Hepatocyte (in vitro differentiated cells): Measurements from ENCODE around the gene FUT6.
"Not testable (repeated sequence)": the region's sequence is repeated elsewhere in the genome, so short reads cannot be mapped to it uniquely, and the experiment has no call there.

Experiments
- EZH2 ChIP-seq: fragments of 200-600 bp; sonication (generic); IDR thresholded peaks from 2 replicates; pipeline ENCODE4 v1.6.1; 2016; ENCODE audit warnings: antibody characterized with exemption, mild to moderate bottlenecking, borderline replicate concordance
- EZH2phosphoT487 ChIP-seq: fragments of 200-600 bp; sonication (generic); IDR thresholded peaks from one replicate; pipeline ENCODE4 v1.6.1; 2018; ENCODE audit warnings: antibody characterized with exemption, mild to moderate bottlenecking, low read depth, moderate library complexity; ENCODE audit not compliant: unreplicated experiment, severe bottlenecking
- TF ChIP-seq, protein P1 (sequence below): fragments of 200-600 bp; sonication (generic); IDR thresholded peaks from 2 replicates; pipeline ENCODE4 v1.5.1; 2016; ENCODE audit warnings: antibody characterized with exemption, mild to moderate bottlenecking; ENCODE audit not compliant: poor library complexity

DNA sequence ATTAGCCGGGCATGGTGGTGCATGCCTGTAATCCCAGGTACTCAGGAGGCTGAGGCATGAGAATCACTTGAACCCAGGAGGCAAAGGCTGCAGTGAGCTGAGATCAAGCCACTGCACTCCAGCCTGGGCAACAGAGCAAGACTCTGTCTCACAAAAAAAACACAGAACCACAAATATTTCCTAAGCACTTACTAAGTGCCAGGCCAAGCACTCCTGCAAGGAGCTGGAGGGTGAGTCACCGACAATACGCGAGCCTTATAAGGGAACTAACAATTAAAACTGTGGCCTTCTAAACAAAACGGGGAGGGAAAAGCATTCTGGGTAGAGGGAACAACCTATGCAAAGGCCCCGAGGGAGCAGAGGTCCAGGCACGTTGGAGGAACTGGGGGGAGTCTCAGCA, 35.0 kb upstream of the FUT6 start:
- not testable (repeated sequence) for TF ChIP-seq EZH2, EZH2phosphoT487
- TF ChIP-seq, protein P1, sequence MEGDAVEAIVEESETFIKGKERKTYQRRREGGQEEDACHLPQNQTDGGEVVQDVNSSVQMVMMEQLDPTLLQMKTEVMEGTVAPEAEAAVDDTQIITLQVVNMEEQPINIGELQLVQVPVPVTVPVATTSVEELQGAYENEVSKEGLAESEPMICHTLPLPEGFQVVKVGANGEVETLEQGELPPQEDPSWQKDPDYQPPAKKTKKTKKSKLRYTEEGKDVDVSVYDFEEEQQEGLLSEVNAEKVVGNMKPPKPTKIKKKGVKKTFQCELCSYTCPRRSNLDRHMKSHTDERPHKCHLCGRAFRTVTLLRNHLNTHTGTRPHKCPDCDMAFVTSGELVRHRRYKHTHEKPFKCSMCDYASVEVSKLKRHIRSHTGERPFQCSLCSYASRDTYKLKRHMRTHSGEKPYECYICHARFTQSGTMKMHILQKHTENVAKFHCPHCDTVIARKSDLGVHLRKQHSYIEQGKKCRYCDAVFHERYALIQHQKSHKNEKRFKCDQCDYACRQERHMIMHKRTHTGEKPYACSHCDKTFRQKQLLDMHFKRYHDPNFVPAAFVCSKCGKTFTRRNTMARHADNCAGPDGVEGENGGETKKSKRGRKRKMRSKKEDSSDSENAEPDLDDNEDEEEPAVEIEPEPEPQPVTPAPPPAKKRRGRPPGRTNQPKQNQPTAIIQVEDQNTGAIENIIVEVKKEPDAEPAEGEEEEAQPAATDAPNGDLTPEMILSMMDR, result not testable (repeated sequence)
